Cardiac septum (tissue), 1 donor: ENCODE measurements around the gene RPS21. TPM values are rescaled to one million over a fixed set of nuclear protein-coding genes. Genes with fewer than 3 reads are reported as not detected.

Experiments
- DNase-seq: peaks from one replicate; pipeline ENCODE4 v3.0.0-alpha.2; 2020; ENCODE audit warnings: low spot score
- intact Hi-C: fragments of 100-400 bp; cut with DNase I; formaldehyde crosslinking; loops from one replicate; pipeline ENCODE4 v1.14.0; 2022
- total RNA-seq: library from RNA; stranded (reverse); fragmentation: NEBNext Ultra II Directional; extraction: Animal tissue kit (Norgen Biotek cat#: 25700); gene quantifications from one replicate; pipeline ENCODE4 v1.2.1, GENCODE V29; 2021
- donor health status: DM: no; HTN: no; CAD: no.

The RPS21 gene
- total RNA-seq, 1 donor from 2014 or later, result 466 TPM

DNA sequence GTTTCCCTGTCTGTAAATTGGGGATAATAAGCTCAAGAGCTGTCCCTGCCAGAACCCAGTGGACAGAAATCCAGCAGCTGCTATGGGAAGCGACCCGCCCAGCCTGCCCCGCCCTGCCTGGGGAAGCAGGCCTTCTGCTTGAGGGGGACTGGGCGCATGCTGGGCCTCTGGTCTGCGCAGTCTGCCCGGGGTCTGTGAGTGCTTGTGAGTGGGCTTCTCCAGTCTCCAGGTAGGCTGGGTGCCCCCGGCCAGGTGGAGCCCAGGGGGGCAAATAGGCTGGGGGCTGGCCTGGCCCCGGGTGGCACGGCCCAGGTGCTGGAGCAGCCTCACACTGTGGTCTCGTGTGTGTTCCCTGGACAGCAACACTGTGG is 41.1 kb downstream of the RPS21 start:
- DNase-seq, result no peak
- intact Hi-C loops, result no loop called here

DNA sequence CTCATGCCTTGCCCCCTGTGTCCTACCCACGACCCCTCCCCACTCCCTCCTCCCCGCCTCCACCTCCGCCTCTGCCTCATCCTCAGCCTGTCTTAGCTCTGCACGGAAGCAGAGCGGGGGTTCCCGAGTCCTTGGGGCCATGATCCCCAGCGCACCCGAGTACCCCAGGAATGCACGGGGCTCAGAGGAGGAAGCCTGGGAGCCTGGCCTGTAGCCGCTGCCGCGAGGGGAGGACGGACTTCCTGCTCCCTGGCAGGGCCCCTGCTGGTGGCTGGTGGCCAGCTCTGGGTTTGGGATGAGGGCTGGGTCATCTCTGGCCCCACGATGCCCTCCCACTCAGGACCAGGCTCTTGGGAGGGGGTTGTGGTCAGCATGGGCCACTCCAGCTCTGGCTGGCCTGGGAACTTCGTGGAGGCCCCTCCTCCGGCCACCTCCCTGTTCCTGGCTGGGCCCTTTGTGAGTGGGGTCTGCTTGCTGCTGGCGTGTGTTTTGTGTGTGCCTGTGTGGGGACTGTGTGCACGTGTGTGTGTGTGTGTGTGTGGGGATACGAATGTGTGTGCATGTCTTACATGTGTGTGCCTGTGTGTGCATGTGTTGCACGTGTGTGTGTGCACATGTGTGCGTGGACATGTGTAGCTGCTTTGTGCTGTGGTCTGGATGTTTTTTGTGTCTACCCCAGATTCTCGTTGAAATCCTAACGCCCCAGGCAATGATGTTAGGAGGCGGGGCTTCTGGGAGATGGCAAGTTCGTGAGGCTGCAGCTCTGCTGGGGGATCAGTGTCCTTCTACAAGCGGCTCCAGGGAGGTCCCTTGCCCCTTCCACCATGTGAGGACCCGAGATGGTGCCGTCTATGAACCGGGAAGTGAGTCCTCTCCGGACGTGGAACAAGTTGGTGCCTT is 41.7 kb downstream of the RPS21 start:
- intact Hi-C loops, result no loop called here
- DNase-seq, result no peak

DNA sequence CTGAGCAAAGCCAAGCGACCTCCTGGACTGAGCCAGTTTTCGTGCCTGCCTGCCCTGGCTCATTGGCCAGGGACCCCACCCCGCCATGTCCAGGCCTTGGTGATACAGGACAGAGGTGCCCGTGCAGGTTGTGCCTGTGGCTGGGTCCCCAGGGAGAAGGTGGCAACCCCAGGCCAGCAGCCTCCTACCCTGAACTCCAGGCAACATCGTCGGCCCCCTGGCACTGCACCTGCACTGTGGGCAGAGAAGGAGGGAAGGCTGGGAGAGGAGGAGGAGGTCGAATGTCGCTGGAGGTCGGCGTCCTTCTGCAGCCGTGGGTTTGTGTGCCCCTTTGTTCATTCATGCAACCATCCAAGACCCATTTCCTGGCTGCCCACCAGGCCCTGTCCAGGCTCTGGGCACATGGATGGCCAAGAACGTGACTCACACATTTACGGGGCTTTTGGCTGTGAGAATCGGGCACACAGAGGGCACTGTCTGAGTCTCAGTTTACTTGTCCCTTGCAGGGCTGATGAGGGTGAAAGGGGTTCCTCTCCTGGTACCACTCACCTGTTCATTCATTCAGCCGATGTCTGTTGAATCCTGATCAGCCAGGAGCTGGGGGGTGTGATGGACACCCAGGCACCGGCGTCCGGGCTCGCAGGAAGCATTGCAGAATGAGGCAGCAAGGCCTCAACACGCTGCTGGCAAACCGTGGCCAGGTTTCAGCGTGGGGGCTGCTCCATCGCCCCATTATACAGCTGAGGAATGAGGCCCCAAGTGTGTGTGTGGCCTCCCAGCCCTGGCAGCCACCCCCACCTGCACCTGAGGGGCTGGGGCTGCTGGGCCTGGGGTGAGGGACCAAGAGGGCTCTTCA is 42.8 kb downstream of the RPS21 start:
- intact Hi-C loops, result no loop called here
- DNase-seq, result no peak

DNA sequence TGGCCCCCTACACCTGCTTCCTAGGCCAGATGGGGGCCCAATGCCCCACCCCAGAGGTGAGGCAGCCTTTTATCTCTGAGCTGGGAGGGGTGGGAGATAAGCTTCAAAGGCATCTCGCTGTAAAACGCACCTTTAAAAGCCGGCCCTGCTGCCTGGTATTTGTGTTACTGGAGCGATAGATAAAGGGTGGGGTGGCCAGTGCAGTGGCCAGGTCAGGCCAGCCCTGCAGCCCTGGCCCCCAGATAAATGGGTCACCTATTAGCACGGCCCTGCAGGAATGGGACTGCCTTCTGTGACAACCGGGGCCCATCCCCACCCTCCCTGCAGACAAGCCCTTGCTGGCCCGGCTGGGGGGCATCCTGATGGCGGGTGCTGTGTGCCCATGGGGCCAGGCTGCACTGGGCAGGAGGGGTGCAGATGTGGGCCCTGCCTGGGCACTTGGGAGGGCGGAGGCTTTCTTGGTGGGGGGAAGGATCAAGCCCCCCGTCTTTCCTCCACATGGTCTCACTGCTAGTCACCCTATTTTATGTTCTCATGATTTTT is 43.5 kb downstream of the RPS21 start:
- no peak for DNase-seq
- intact Hi-C loops, result no loop called here

DNA sequence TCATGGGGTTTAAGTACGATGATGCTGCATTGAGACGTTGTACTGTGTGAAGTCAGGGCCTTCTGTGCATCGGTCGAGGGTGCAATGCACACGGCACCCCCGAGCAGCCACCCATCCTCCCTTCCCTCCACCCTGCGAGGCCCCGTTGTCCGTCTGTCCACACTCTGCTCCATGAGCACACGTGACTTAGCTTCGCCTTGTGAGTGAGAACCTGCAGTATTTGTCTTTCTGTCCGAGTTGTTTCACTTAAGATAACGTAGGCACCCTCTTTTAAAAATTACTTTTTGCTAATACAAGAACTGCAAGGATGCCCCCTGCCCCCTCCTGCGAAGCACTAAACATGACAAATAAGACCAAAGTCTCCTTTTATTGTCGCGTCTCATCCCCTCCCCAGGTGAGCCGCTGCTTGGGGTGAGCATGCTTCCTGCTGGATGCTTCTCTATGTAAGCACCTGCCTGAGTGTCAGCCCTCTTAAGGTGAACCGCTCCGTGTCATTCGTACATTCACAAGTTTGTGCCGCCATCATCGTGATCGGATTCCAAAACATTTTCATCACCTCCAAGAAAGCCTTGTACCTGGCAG is 44.1 kb downstream of the RPS21 start:
- no peak for DNase-seq
- intact Hi-C loops, result no loop called here

DNA sequence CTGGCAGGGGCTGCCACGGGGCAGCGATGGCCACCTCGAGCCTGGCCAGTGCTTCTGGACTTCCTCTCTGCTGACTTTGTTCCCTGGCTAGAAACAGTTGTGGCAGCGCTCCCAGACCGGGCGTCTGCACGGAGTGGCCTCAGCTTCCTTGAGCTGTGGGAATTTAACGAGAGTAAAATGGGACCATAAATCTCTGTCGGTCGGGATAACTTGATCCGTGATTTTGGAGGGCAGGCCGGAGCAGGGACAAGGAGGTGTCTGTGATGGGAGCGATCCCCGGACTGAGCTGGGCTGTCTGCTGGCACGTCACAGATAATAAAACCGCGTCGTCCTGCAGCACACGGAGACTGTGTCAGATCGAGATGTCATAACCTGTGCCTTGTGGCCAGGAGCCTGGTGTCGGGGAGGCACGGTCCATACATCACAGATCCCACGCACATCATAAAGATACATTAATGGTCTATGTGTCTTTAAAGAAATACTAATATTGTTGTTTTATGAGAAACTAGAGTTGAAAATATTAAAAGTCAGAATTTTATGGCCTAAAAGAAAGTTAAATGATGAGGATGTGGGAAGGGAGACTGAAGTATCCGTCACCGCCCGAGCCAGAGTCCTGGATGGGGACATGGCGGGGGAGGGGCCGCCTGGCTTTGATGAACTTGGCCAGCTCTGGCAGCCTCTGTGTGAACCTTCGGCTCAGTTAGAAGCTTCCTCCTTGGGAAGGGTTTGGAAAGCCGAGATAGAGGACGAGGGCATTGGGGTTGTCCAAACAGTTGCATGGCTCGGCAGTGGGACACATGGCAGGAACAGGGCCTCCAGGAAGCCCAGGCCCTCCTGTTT is 47.0 kb downstream of the RPS21 start:
- DNase-seq, result no peak
- intact Hi-C loops, result no loop called here

DNA sequence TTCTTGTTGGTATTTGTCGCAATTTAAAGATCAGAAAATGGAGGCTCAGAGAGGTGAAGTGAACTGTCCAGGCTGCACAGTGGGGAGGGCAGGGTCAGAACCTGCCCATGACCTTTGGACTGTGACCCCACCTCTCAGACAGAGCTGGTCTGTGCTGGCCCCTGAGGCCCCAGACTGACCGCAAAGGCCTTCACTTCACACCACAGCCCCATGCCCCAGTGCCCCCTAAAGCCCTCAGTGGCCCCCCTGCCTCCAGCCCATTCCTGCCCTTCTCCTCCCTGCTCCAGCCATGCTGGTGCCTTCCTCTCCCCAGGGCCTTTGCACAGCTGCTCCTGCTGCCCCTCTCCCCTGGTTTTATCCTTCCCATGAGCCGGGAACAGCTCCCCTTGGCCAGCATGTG is 49.8 kb downstream of the RPS21 start:
- intact Hi-C loops, result no loop called here
- no peak for DNase-seq

DNA sequence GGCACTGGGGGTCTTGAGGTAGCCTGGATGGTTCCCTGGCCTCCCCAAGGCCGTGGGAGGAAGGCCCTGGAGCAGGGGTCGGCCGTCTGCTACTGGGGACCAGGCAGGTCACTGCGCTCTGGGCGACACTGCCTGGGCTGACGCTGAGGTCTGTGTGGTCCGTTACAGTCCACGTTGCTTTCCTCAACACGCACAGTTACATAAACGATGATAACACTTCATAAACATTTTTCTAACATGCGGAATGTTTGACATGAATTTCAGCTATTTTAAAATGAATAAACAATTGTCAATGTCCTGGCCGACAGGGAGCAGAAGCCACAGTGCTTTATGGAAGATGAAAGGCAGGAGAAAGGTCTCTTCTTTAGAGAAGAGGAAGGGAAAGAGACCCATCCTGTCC is 50.6 kb downstream of the RPS21 start:
- intact Hi-C loops, result no loop called here
- no peak for DNase-seq

DNA sequence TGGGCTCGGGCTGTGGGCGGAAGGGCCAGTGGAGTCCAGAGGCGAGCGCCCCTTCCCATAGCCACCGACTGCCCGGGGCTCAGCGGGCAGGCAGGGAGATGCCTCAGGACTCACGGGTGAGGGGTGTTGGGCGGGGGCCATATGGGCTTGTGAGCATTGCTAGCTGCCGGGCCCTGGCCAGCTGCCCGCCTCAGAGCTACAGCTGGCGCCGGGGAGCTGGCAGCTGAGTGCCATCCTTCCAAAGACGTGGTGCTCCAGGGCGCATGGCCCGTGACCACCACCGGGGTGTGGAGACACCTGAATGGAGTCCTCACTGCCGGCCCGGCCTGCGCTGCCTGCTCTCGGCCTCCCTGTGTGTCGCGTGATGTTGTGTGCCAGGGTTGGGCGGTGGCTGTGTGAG is 51.0 kb downstream of the RPS21 start:
- DNase-seq, result no peak
- intact Hi-C loops, result no loop called here

Other genes starting within 250 kb of the RPS21 start
- gene PSMA7, start 243.7 kb upstream of the RPS21 start, total RNA-seq, result 198 TPM
- 8.0 TPM for gene SS18L1, start 243.3 kb upstream of the RPS21 start, total RNA-seq
- gene MTG2, start 204.1 kb upstream of the RPS21 start, total RNA-seq, result 26.6 TPM
- not detected for gene HRH3, start 166.8 kb upstream of the RPS21 start, total RNA-seq
- 55.1 TPM for gene OSBPL2, start 148.6 kb upstream of the RPS21 start, total RNA-seq
- gene ADRM1, start 84.1 kb upstream of the RPS21 start, total RNA-seq, result 79.9 TPM
- 101 TPM for gene LAMA5, start 19.8 kb upstream of the RPS21 start, total RNA-seq
- gene CABLES2, start 20.2 kb downstream of the RPS21 start, total RNA-seq, result 10.7 TPM
- gene RBBP8NL, start 40.4 kb downstream of the RPS21 start, total RNA-seq, result not detected
- gene GATA5, start 88.9 kb downstream of the RPS21 start, total RNA-seq, result 1.0 TPM